ENCODE data around the gene KCNIP4.

KCNIP4 gene

GRCh38 chr4:21011106-21011505 is 937.5 kb downstream of the KCNIP4 start:
- Histone ChIP-seq H3K4me3 (replicated peaks; ENCODE audit: insufficient read depth, low read length) (no peak overlapping the region), H3K27ac (replicated peaks) (no peak overlapping the region), H3K27me3 (ENCODE audit: insufficient read depth, poor library complexity, severe bottlenecking) (no peaks in the 10 kb centered on the region)
- DNase-seq (ENCODE audit: low read depth in 1 of 2, low spot score in 1 of 2): no peak
- TF ChIP-seq REST (IDR thresholded peaks at IDR 0.05; ENCODE audit: insufficient replicate concordance, low read depth): no peak
- TF ChIP-seq CTCF (IDR thresholded peaks at IDR 0.05; ENCODE audit: insufficient read depth, low read length): no peak
- TF ChIP-seq GABPA (IDR thresholded peaks at IDR 0.05; ENCODE audit: low read depth): no peak
- no peak for TF ChIP-seq SPI1 (IDR thresholded peaks at IDR 0.05; ENCODE audit: borderline replicate concordance, low read depth)
- no peak for TF ChIP-seq POLR2AphosphoS5 (IDR thresholded peaks at IDR 0.05; ENCODE audit: low read depth)

- Histone ChIP-seq H3K27me3 (ENCODE audit: insufficient read depth, poor library complexity, severe bottlenecking) (no peaks in the 10 kb centered on the region), H3K27ac (replicated peaks) (no peak overlapping the region), H3K4me3 (replicated peaks; ENCODE audit: insufficient read depth, low read length) (no peak overlapping the region)
- no peak for DNase-seq (ENCODE audit: low read depth in 1 of 2, low spot score in 1 of 2)
- TF ChIP-seq CTCF (IDR thresholded peaks at IDR 0.05; ENCODE audit: insufficient read depth, low read length) (no peak), GABPA (IDR thresholded peaks at IDR 0.05; ENCODE audit: low read depth) (no peak), REST (IDR thresholded peaks at IDR 0.05; ENCODE audit: insufficient replicate concordance, low read depth) (no peak), POLR2AphosphoS5 (IDR thresholded peaks at IDR 0.05; ENCODE audit: low read depth) (no peak), SPI1 (IDR thresholded peaks at IDR 0.05; ENCODE audit: borderline replicate concordance, low read depth) (no peak)
Observed at GRCh38 chr4:21009956-21010355, 938.6 kb downstream of the KCNIP4 start.

GRCh38 chr4:21005647-21006046 is 942.9 kb downstream of the KCNIP4 start:
- H3K27ac ChIP-seq (replicated peaks): no peak overlapping the region
- H3K27me3 ChIP-seq (ENCODE audit: insufficient read depth, poor library complexity, severe bottlenecking): no peaks in the 10 kb centered on the region
- H3K4me3 ChIP-seq (replicated peaks; ENCODE audit: insufficient read depth, low read length): no peak overlapping the region
- TF ChIP-seq REST (IDR thresholded peaks at IDR 0.05; ENCODE audit: insufficient replicate concordance, low read depth): no peak
- TF ChIP-seq CTCF (IDR thresholded peaks at IDR 0.05; ENCODE audit: insufficient read depth, low read length): no peak
- no peak for TF ChIP-seq GABPA (IDR thresholded peaks at IDR 0.05; ENCODE audit: low read depth)
- no peak for TF ChIP-seq SPI1 (IDR thresholded peaks at IDR 0.05; ENCODE audit: borderline replicate concordance, low read depth)
- no peak for TF ChIP-seq POLR2AphosphoS5 (IDR thresholded peaks at IDR 0.05; ENCODE audit: low read depth)
- DNase-seq (ENCODE audit: low read depth in 1 of 2, low spot score in 1 of 2): no peak

Data from HL-60 (cell line).